Astrocyte of the spinal cord (primary cell): ENCODE results near the gene SEMG1.

Experiments used
- DNase-seq: peaks from one replicate; pipeline ENCODE4 v3.0.0; 2011; ENCODE audit warnings: low read depth, low spot score
- H3K4me3 ChIP-seq: 2 replicates; pipeline ENCODE4 v1.5.1; 2011; ENCODE audit warnings: low read depth, mild to moderate bottlenecking, low read length, moderate library complexity
- CTCF ChIP-seq: IDR thresholded peaks from 2 replicates; pipeline ENCODE4 v1.5.1; 2012; ENCODE audit warnings: low read depth, mild to moderate bottlenecking, low read length, inconsistent platforms
- in situ Hi-C: cut with HindIII; loops from 2 replicates; pipeline ENCODE4 v1.10.0; 2017; ENCODE audit warnings: low sequenced_read_pairs

The SEMG1 gene

GRCh38 chr20:45258664-45259063 is 51.8 kb downstream of the SEMG1 start:
- no peak overlapping the region for H3K4me3 ChIP-seq
- TF ChIP-seq CTCF = no peak
- no peak for DNase-seq
- in situ Hi-C loops = no loop called here
